T follicular helper cell (primary cell): Measurements from ENCODE around the gene ZNF638.

Experiments
- DNase-seq: peaks from one replicate; pipeline ENCODE4 v3.0.0-alpha.2; 2020; ENCODE audit warnings: low read depth

Gene ZNF638

DNA sequence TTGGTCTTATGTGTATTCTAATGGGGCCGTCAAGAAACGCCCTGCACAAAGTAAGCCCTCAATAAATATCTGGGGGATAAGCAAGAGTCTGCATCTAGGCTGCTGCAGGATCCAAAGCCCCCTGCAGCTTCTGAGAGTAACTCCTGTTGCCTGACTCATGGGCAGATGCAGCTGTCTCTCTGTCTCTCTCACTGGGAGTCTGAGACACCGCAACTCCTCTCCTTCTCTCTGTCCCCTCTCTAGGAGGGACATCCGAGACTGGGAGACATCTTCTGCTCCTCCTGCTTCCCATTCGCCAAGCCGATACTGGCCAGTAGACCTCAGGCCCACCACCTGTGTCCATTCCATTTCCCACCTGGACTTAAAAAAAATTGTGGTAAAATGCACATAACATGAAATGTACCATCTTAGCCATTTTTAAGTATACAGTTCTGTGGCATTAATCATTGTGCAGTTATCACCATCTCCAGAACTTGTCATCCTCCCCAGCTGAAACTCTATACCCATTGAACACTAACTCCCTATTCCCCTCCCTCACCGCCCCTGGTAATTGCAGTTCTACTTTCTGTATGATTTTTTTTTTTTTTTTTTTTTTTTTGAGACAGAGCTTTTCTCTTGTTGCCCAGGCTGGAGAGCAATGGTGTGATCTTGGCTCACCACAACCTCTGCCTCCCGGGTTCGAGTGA, 141.9 kb downstream of the ZNF638 start:
- no peak for DNase-seq

DNA sequence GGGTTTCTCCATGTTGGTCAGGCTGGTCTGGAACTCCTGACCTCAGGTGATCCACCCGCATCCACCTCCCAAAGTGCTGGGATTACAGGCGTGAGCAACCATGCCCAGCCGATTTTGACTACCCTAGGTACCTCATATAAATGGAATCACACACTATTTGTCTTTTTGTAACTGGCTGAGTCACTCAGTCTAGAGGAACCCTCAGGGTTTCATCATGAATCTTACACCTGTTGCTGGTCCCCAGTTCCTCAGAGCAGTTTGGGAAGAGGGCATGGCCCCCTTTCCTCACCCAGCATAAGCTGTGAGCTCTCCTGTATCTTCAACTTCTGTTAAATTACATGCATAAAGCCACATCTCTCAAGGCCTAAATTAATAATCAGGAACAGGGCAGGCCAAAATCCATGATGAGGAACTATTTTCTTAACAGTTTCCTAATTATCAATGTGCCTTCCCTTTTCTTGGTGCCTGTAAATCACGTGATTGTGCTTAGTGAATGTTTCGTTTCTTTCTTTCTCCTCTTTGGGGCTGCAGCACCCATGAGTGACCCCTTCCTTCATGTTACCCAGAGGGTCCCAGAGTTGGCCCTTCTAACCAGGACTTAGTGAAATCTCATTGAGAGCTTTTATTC, 142.6 kb downstream of the ZNF638 start:
- DNase-seq, result no peak

DNA sequence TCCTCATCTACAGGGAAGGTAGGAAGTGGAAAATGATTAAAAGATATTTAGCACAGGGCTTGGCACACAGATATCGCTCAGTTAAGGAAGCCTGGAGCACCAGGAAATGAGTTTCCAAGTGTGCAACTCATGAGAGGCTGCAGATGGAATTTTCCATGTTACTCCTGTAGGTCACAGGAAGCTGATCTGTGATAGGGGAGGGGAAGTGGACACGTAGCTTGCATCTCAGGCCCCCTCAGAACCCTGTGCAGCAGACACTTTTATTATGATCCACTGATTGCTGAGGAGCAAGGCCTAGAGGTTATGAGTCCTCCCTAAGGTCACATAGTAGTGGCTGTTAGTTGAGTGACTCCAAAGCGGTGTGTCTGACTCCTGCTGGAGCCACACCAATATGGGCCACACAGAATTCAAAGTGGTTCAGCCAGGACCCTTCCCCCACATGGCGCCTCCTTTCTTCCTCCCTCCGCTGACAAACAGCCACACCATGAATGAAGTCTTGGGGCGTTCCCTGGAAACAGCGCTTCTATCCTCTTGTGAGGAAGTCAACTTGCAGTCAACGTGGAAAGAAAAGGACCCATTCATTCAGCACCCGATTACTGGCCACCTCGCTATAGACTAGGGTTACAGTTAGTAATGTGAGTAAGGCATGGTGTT, 143.3 kb downstream of the ZNF638 start:
- DNase-seq, result no peak

DNA sequence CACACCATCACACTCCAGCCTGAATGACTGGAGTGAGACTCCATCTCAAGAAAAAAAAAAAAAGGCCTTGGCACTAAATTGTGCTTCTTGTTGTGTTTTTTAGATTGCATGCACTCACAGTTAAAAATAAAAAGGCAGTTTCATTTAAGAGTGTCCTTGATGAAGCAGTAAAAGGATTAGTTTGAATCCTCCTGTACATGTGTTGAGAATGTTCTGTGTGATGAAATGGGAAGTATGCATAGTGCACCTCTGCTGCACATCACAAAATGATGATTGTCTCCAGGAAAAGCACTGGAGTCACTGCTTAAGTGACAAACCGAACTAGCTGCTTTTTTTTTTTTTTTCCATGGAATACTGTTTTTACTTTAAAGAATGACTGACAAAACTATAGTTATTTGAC, 144.9 kb downstream of the ZNF638 start:
- no peak for DNase-seq

DNA sequence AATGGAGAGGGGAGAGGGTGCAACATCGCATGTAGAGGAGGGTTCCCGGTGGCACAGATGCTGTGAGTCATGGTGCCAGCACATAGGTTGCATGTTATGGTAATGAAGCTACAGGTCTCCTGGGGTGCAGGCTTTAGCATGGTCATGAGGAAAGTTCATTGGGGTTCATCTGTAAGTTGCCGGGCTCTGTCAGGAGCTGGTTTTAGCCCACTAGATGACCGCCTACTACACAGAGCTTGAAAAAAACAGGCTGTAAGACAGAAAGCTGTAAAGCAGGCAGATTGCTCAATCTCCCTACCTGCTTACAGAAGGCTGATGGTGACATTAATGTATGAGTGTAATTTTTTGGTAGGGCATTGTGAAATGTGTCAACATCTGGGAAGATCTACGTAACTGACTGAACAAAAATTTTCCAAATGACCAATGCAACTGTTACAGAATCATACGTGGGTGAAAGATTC, 145.7 kb downstream of the ZNF638 start:
- DNase-seq, result no peak

DNA sequence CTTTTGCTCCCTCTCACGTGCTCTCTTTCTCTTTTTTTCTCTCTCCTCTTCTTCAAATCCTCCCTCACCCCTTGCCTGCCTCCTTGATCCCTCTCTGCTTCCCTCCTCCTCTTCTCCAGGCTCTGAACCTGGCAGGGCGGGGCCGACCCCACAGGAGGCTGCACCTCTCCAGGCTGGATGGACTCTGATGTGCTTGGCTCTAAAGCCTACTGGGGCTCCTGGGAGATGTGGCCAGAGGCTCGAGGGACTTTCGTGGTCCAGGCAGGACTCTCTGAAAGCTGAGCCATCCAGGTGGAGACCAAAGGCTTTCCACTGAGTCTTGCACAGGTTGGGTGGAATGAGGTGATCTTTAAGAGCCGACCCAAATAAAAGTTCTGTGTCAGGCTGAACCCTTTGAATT, 147.2 kb downstream of the ZNF638 start:
- DNase-seq, result no peak

DNA sequence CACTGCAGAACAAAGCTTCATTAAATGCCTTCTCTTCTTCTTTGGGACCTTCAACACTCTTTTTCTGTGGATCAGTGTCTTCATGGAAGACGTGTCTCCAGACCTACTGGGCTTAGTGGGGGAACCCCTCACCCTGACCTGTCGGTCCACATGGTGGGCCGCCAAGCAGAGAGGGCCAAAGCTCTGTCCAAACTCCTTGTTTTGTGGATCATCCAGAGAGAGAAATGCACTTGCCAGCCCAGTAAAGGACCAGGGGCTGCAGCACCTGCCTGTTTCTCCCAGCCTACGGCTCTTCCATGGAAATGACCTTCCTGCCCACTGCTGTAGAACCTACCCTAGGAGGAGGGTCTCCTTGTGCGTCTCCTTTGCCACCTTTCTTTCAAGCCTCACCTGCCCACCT, 147.7 kb downstream of the ZNF638 start:
- no peak for DNase-seq

DNA sequence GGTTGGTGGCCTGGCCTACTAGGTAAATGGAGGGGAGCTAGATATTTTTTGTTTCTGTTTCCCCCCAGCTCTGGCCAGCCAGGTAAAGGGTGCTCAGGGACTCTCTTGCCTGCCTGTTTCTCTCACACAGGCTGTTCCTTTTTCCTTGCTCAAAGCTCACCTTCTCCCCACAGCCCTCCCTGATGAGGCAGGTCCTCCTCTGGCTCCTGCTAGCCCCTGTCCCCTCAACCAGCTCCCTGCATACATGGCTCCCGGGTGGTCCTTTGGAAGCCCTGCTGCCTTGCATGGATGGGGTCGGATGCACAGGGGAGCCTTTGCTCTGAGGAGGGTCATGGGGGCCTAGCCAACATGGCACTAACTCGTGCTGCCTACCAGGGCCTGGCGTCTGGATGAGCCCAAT, 149.5 kb downstream of the ZNF638 start:
- no peak for DNase-seq

DNA sequence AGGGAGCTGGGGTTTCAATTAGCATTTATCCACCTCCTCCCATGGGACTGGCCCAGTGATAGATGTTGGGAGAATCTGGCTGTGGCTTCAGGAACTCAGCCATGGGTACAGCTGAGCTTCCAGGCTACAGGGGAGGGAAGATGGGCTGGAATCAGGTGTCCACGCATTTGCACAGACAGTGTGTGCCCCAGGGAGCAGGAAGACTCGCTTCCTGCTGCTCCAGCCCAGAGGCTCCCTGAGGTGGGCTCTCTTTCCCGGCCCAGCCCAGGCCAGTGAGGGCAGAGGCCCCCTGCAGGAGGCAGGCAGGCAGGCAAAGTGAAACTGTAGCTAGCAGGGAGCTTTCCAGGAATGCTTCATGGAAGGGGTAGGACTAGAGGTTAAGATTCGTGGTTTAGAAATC, 150.5 kb downstream of the ZNF638 start:
- DNase-seq, result no peak

DNA sequence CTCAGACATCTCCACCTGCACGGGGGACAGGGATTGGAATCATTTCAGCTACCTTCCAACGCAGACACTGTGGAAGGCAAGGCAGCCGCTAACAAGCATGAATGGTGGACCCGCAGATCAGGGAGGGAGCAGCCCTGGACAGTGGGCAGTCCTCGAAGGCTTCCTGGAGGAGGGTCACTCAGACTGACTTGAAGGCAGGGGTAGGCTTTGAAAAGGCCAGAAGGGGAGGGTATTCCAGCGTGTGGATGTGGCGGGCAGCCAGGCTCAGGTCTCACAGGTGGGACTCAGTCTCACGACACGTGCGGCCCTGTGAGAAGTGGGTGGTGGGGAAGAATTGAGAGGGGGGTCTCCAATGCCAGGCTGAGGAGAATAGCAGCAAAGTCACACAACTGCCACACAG, 151.7 kb downstream of the ZNF638 start:
- DNase-seq, result no peak

DNA sequence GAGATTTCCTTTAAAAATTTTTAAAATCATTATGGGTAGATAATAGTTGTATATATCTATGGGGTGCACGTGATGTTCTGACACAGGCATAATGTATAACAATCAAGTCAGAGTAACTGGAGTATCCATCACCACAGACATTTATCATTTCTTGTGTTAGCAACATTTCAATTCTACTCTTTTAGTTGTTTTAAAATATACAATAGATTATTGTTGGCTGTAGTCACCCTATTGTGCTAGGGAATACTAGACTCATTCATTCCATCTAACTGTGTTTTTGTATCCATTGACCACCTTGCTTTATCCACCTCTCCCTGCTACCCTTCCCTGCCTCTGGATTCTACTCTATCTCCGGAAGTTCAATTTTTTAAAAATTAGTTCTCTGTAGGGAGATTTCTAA, 152.8 kb downstream of the ZNF638 start:
- no peak for DNase-seq
